Posterior vena cava (tissue), 2 donors: ENCODE results near the gene TMEM115. TPM values are rescaled to one million over a fixed set of nuclear protein-coding genes. Genes with fewer than 3 reads are reported as not detected.
"Not testable (repeated sequence)": the region's sequence is repeated elsewhere in the genome, so short reads cannot be mapped to it uniquely, and the experiment has no call there.

Source experiments
- DNase-seq: peaks from one replicate; pipeline ENCODE4 v3.0.0-alpha.2; 2020; ENCODE audit warnings: low spot score
- intact Hi-C, 2 donors: fragments of 100-400 bp; cut with DNase I; formaldehyde crosslinking; loops; one replicate each; pipeline versions ENCODE4 v1.14.1 to v1.14.2; 2022 to 2023
- total RNA-seq, 2 donors: library from RNA; stranded (reverse); fragmentation: NEBNext Ultra II Directional; extraction: Animal tissue kit (Norgen Biotek cat#: 25700); gene quantifications; one replicate each; pipeline ENCODE4 v1.2.1, GENCODE V29; 2021
- donor health status: DM: yes; HTN: yes; CAD: no.
- donor health status: DM: yes; HTN: yes; CAD: no.

The TMEM115 gene
- total RNA-seq, 2 donors from 2014 or later = 29.3 TPM

- intact Hi-C loops = loop anchor here in 1 of 2 donors (1.0 kb wide), 1 partner anchor 30 kb away; no protein-coding TSS in a partner anchor
- DNase-seq = peak; percentile 91
Measured at GRCh38 chr3:50322386-50323091, 36.8 kb downstream of the TMEM115 start, which contains the start of gene HYAL2. TSS of gene HYAL2 (minus strand) at chr3:50322745. CDS start at chr3:50320489, 2,256 bp downstream.

- intact Hi-C loops = loop anchor here in 1 of 2 donors (1.0 kb wide), 1 partner anchor 30 kb away; no protein-coding TSS in a partner anchor
- DNase-seq = no peak
Measured at GRCh38 chr3:50322115-50322385, 37.3 kb downstream of the TMEM115 start.

- intact Hi-C loops = loop anchor here in 1 of 2 donors (1.0 kb wide), 1 partner anchor 31 kb away; no protein-coding TSS in a partner anchor
- DNase-seq = peak; percentile 96
Measured at GRCh38 chr3:50321336-50322114, 37.8 kb downstream of the TMEM115 start.

- intact Hi-C loops = no loop called here
- peak; percentile 91 for DNase-seq
Measured at GRCh38 chr3:50320853-50321335, 38.4 kb downstream of the TMEM115 start.

- DNase-seq = no peak
- intact Hi-C loops = no loop called here
Measured at GRCh38 chr3:50319894-50320625, 39.3 kb downstream of the TMEM115 start.

- no peak for DNase-seq
- intact Hi-C loops = no loop called here
Measured at GRCh38 chr3:50319181-50319893, 40.0 kb downstream of the TMEM115 start.

GRCh38 chr3:50318615-50319014 lies 40.7 kb downstream of the TMEM115 start:
- DNase-seq = no peak
- intact Hi-C loops = no loop called here

- no peak for DNase-seq
- intact Hi-C loops = no loop called here
Measured at GRCh38 chr3:50318163-50318562, 41.2 kb downstream of the TMEM115 start.

- intact Hi-C loops = no loop called here
- no peak for DNase-seq
Measured at GRCh38 chr3:50317300-50317699, 42.0 kb downstream of the TMEM115 start.

GRCh38 chr3:50316657-50317242 lies 42.6 kb downstream of the TMEM115 start:
- intact Hi-C loops = no loop called here
- no peak for DNase-seq

- no peak for DNase-seq
- intact Hi-C loops = no loop called here
Measured at GRCh38 chr3:50314816-50315215, 44.5 kb downstream of the TMEM115 start.

GRCh38 chr3:50314342-50314741 lies 45.0 kb downstream of the TMEM115 start:
- DNase-seq = no peak
- intact Hi-C loops = no loop called here

- intact Hi-C loops, DNase-seq: not testable (repeated sequence)
Measured at GRCh38 chr3:50312041-50312440, 47.3 kb downstream of the TMEM115 start.

Other genes with a start within 250 kb of the TMEM115 start
- gene SEMA3F, start 204.2 kb downstream of the TMEM115 start, total RNA-seq = 10 to 100 TPM; 27.8 to 48.0 TPM
- gene GNAT1, start 167.9 kb downstream of the TMEM115 start, total RNA-seq = not detected
- under 1 TPM; 0.37 to 0.62 TPM for gene SLC38A3, start 154.2 kb downstream of the TMEM115 start, total RNA-seq
- gene GNAI2, start 123.3 kb downstream of the TMEM115 start, total RNA-seq = 100 to 1,000 TPM; 261 to 265 TPM
- 10 to 100 TPM; 18.6 to 39.7 TPM for gene SEMA3B, start 90.4 kb downstream of the TMEM115 start, total RNA-seq
- gene LSMEM2, start 80.4 kb downstream of the TMEM115 start, total RNA-seq = under 1 TPM in 1 of 2 donors, not detected in 1; 0.37 TPM
- 10 to 100 TPM; 47.3 to 53.3 TPM for gene IFRD2, start 67.1 kb downstream of the TMEM115 start, total RNA-seq
- gene HYAL3, start 60.1 kb downstream of the TMEM115 start, total RNA-seq = 1 to 10 TPM; 2.5 to 3.9 TPM
- 10 to 100 TPM in 1 of 2 donors, 1 to 10 TPM in 1; 9.1 to 11.1 TPM for gene NAA80, start 60.1 kb downstream of the TMEM115 start, total RNA-seq
- 10 to 100 TPM; 10.6 to 11.7 TPM for gene HYAL1, start 55.9 kb downstream of the TMEM115 start, total RNA-seq
- 100 to 1,000 TPM in 1 of 2 donors, 10 to 100 TPM in 1; 95.2 to 130 TPM for gene HYAL2, start 36.8 kb downstream of the TMEM115 start, total RNA-seq
- gene TUSC2, start 31.3 kb downstream of the TMEM115 start, total RNA-seq = 10 to 100 TPM; 19.1 to 22.4 TPM
- gene RASSF1, start 18.7 kb downstream of the TMEM115 start, total RNA-seq = 10 to 100 TPM; 31.3 to 40.3 TPM
- under 1 TPM; 0.23 to 0.24 TPM for gene ZMYND10, start 13.8 kb downstream of the TMEM115 start, total RNA-seq
- gene NPRL2, start 8.7 kb downstream of the TMEM115 start, total RNA-seq = 10 to 100 TPM; 10.6 to 17.4 TPM
- 10 to 100 TPM in 1 of 2 donors, 1 to 10 TPM in 1; 7.9 to 10.5 TPM for gene CYB561D2, start 8.7 kb downstream of the TMEM115 start, total RNA-seq
- 1 to 10 TPM; 2.0 to 2.6 TPM for gene CACNA2D2, start 144.1 kb upstream of the TMEM115 start, total RNA-seq
- 10 to 100 TPM in 1 of 2 donors, 1 to 10 TPM in 1; 9.8 to 11.4 TPM for gene C3orf18, start 208.2 kb upstream of the TMEM115 start, total RNA-seq
- 10 to 100 TPM; 10.9 to 12.6 TPM for gene HEMK1, start 210.0 kb upstream of the TMEM115 start, total RNA-seq